GM06990 (cell line): ENCODE data around the gene SCFD1.

Experiments used
- DNase-seq: peaks from one replicate; pipeline ENCODE4 v3.0.0-alpha.2; 2011; ENCODE audit not compliant: insufficient read length; ENCODE audit errors: extremely low read depth
- H3K27me3 ChIP-seq: replicated peaks from 2 replicates; pipeline ENCODE4 v1.6.0; 2011; ENCODE audit warnings: low read length; ENCODE audit not compliant: control insufficient read depth, insufficient read depth
- H3K36me3 ChIP-seq: 2 replicates; pipeline ENCODE4 v1.5.1; 2011; ENCODE audit warnings: low read length; ENCODE audit not compliant: control insufficient read depth, insufficient read depth
- H3K4me3 ChIP-seq: replicated peaks from 2 replicates; pipeline ENCODE4 v1.5.1; 2011; ENCODE audit warnings: low read depth, mild to moderate bottlenecking, control low read depth, low read length
- TF ChIP-seq, protein P1 (sequence below): IDR thresholded peaks from 2 replicates; pipeline ENCODE4 v1.5.1; 2011; ENCODE audit warnings: low read length, control low read depth, mild to moderate bottlenecking, inconsistent platforms; ENCODE audit not compliant: insufficient read depth, poor library complexity, severe bottlenecking

SCFD1 gene

DNA sequence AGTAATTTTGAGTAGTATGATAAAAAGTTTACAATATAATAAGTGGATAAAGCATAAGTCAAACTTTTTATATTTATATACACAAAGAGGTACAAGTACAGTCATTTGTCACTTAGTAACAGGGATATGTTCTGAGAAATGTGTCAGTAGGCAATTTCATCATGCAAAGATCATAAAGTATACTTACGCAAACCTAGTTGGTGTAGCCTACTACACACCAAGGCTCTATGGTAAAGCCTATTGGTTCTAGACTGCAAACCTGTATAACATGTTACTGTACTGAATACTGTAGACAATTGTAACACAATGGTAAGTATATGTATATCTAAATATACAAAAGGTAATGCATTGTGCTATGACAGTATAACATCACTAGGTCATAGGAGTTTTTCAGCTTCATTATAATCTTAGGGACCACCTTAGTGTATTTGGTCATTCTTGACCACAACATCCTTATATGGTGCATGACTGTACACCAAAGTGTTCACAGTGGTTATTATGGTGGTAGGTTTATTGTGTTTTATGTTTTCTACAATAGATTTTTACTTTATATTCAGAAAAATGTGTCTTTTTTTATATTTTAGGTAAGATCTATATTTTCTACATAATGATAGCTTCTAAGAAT is 14.9 kb upstream of the SCFD1 start:
- H3K36me3 ChIP-seq = peaks cover 6% of the 10 kb centered on the region
- no peak overlapping the region for H3K4me3 ChIP-seq
- H3K27me3 ChIP-seq = no peaks in the 10 kb centered on the region
- TF ChIP-seq, protein P1, sequence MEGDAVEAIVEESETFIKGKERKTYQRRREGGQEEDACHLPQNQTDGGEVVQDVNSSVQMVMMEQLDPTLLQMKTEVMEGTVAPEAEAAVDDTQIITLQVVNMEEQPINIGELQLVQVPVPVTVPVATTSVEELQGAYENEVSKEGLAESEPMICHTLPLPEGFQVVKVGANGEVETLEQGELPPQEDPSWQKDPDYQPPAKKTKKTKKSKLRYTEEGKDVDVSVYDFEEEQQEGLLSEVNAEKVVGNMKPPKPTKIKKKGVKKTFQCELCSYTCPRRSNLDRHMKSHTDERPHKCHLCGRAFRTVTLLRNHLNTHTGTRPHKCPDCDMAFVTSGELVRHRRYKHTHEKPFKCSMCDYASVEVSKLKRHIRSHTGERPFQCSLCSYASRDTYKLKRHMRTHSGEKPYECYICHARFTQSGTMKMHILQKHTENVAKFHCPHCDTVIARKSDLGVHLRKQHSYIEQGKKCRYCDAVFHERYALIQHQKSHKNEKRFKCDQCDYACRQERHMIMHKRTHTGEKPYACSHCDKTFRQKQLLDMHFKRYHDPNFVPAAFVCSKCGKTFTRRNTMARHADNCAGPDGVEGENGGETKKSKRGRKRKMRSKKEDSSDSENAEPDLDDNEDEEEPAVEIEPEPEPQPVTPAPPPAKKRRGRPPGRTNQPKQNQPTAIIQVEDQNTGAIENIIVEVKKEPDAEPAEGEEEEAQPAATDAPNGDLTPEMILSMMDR = no peak
- DNase-seq = no peak

- peaks cover 3% of the 10 kb centered on the region for H3K36me3 ChIP-seq
- no peaks in the 10 kb centered on the region for H3K27me3 ChIP-seq
- TF ChIP-seq, protein P1 = no peak
- no peak overlapping the region for H3K4me3 ChIP-seq
- no peak for DNase-seq
Observed at GRCh38 chr14:30608533-30609006, 13.5 kb upstream of the SCFD1 start.

DNA sequence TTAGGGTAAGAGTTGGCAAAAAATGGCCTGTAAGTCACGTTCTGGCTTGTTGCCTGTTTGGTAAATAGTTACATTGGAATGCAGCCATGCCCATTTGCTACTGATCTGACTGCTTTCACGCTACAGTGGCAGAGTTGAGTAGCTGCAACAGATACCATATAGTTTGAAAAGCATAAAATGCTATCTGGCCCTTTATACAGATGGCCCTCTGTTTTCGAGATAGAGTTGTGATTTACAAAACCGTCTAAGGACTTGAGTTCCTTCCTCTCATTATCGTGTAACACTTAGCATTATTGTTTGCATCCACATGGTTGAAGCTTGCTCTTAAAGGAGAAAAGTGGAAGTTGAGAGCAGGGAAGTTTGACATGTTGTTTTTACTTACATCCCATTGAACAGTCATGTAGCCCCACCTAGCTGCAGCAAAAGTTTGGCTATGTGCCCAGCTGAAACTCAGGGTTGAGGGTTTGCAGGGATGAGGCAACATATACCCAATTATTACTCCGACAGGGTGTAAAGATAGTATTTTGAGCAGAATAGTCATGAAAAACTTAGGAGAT is 11.3 kb upstream of the SCFD1 start:
- Histone ChIP-seq H3K27me3 (no peaks in the 10 kb centered on the region), H3K36me3 (no peaks in the 10 kb centered on the region), H3K4me3 (no peak overlapping the region)
- no peak for DNase-seq
- TF ChIP-seq, protein P1 = no peak

GRCh38 chr14:30614155-30614554 is 8.0 kb upstream of the SCFD1 start:
- Histone ChIP-seq H3K27me3 (no peaks in the 10 kb centered on the region), H3K4me3 (no peak overlapping the region), H3K36me3 (no peaks in the 10 kb centered on the region)
- DNase-seq = no peak
- TF ChIP-seq, protein P1 = no peak

- peak; percentile 29 for DNase-seq
- no peaks in the 10 kb centered on the region for H3K36me3 ChIP-seq
- H3K27me3 ChIP-seq = no peaks in the 10 kb centered on the region
- TF ChIP-seq, protein P1 = no peak
- H3K4me3 ChIP-seq = no peak overlapping the region
Observed at GRCh38 chr14:30620178-30620577, 1.9 kb upstream of the SCFD1 start.

DNA sequence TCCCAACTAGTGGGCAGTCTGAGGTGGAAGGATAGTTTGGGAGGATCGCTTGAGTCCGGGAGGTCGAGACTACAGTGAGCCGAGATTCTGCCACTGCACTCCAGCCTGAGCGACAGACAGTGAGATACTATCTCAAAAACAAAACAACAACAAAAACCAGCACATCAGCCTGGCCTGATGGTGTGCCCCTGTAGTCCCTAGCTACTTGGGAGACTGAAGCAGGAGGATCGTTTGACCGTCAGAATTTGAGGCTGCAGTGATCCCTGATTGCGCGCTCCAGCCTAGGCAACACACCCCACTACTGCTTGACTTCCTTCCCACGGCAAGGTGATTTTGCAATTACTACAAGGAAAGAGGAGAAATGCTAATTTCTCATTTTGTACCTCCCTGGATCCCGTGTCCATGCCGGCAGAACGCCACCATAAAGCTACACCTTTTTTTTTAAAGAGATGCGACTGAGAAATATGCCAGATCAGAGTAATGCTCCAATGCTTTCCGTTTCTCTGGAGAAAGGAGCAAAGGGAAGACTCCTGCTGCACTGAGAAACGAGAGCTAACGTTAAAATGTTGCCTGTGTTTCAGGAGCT is 672 bp upstream of the SCFD1 start:
- DNase-seq = peak; percentile 20
- H3K4me3 ChIP-seq = peak overlapping the region; percentile 91
- no peaks in the 10 kb centered on the region for H3K27me3 ChIP-seq
- TF ChIP-seq, protein P1 = no peak
- H3K36me3 ChIP-seq = peaks cover 2% of the 10 kb centered on the region; the same call in 1 of the 2 replicates
